K562 (cell line): ENCODE data around the gene WDR3. TPM values are rescaled to one million over a fixed set of nuclear protein-coding genes. Genes with fewer than 3 reads are reported as not detected.
A peak's percentile ranks its signal among the peaks of the same experiment; 100 is the strongest.

Source experiments
- ATAC-seq: fragments of 200-7000 bp; cut with Tn5 transposase; 3 replicates; pipeline ENCODE4 v1.9.1; 2020; ENCODE audit warnings: moderate library complexity
- BruUV-seq: library from RNA; stranded (reverse); fragments of 400-500 nt; replicated peaks from 2 replicates; lab custom pipeline; 2021; lab: Mats Ljungman, UMichigan
- CTCF ChIA-PET: fragments of 300-600 bp; formaldehyde crosslinking; extraction: SDS; loops from one replicate; lab custom pipeline; 2021; ENCODE audit warnings: low intra/inter-chr PET ratio; lab: Yijun Ruan, JAX
- POLR2A ChIA-PET: fragments of 300-600, 350-650 bp; sonication (Branson Sonifier 250); formaldehyde crosslinking; extraction: SDS; loops from one replicate; lab custom pipeline; 2021; ENCODE audit warnings: antibody characterized with exemption, inconsistent platforms; lab: Yijun Ruan, JAX
- DNase-seq, 4 experiments: peaks; one replicate each; pipeline versions ENCODE4 v3.0.0 to v3.0.0-alpha.2; 2011 to 2018; ENCODE audit warnings: low spot score in 3 of 4, mixed read lengths in 3 of 4; ENCODE audit errors: extremely low read depth in 1 of 4
- FAIRE-seq: peaks from 2 replicates; lab custom pipeline; 2011; peaks lifted over from hg19 to GRCh38; lab: Jason Lieb, UNC
- H2AFZ ChIP-seq: 2 replicates; pipeline ENCODE4 v1.6.0; 2011; ENCODE audit warnings: low read depth, low read length, control low read depth, inconsistent platforms
- H3K27ac ChIP-seq: fragments of 200-600 bp; 3 replicates; pipeline ENCODE4 v1.8.0; 2011; ENCODE audit warnings: low read depth, mild to moderate bottlenecking, control low read depth, inconsistent platforms, low read length, moderate library complexity, mixed read lengths; ENCODE audit errors: extremely low read depth
- H3K27me3 ChIP-seq, 2 experiments: fragments of 300-600 bp in 1 of 2; 2 replicates in 1 of 2; 3 replicates in 1 of 2; pipeline versions ENCODE4 v1.6.0 to v1.8.0; 2011; ENCODE audit warnings: inconsistent platforms in 2 of 2, low read length in 2 of 2, mild to moderate bottlenecking in 1 of 2, mixed read lengths in 1 of 2, moderate library complexity in 1 of 2; ENCODE audit not compliant: control insufficient read depth in 2 of 2, insufficient read depth in 2 of 2
- H3K36me3 ChIP-seq: fragments of 300-600 bp; 3 replicates; pipeline ENCODE4 v1.8.0; 2011; ENCODE audit warnings: mild to moderate bottlenecking, low read length, inconsistent platforms; ENCODE audit not compliant: control insufficient read depth, insufficient read depth
- H3K4me1 ChIP-seq, 2 experiments: fragments of 200-600 bp in 1 of 2; replicated peaks in 1 of 2; 2 replicates in 1 of 2; 3 replicates in 1 of 2; pipeline versions ENCODE4 v1.5.1 to v1.8.0; 2011; ENCODE audit warnings: inconsistent platforms in 2 of 2, low read length in 2 of 2, mild to moderate bottlenecking in 1 of 2, mixed read lengths in 1 of 2, moderate library complexity in 1 of 2; ENCODE audit not compliant: control insufficient read depth in 2 of 2, insufficient read depth in 2 of 2
- H3K4me2 ChIP-seq: 2 replicates; pipeline ENCODE4 v1.6.1; 2011; ENCODE audit warnings: low read length, control low read depth, inconsistent platforms, mixed read lengths; ENCODE audit not compliant: insufficient read depth
- H3K4me3 ChIP-seq: fragments of 200-600 bp; sonication (generic), shearing (Covaris generic); 2 replicates; pipeline ENCODE4 v1.5.1; 2016; ENCODE audit warnings: control low read depth, inconsistent platforms
- H3K79me2 ChIP-seq: fragments of 200-600 bp; 3 replicates; pipeline ENCODE4 v1.8.0; 2011; ENCODE audit warnings: low read length, inconsistent platforms; ENCODE audit not compliant: control insufficient read depth, insufficient read depth
- H3K9ac ChIP-seq, 2 experiments: 2 replicates each; pipeline versions ENCODE4 v1.6.0 to v1.6.1; 2011; ENCODE audit warnings: low read depth in 2 of 2, low read length in 2 of 2, control low read depth in 1 of 2, inconsistent platforms in 1 of 2, mild to moderate bottlenecking in 1 of 2, mixed read lengths in 1 of 2; ENCODE audit not compliant: insufficient read depth in 1 of 2
- H3K9me1 ChIP-seq: one replicate; pipeline ENCODE4 v1.6.0; 2011; ENCODE audit warnings: inconsistent platforms, mild to moderate bottlenecking, low read length, moderate library complexity; ENCODE audit not compliant: control insufficient read depth, insufficient read depth
- H3K9me3 ChIP-seq: replicated peaks from 2 replicates; pipeline ENCODE4 v1.5.1; 2011; ENCODE audit warnings: low read depth, low read length, inconsistent platforms; ENCODE audit not compliant: control insufficient read depth, insufficient read depth
- H4K20me1 ChIP-seq: replicated peaks from 2 replicates; pipeline ENCODE4 v1.6.1; 2011; ENCODE audit warnings: low read length, inconsistent platforms, mixed read lengths; ENCODE audit not compliant: control insufficient read depth, insufficient read depth
- CAMTA2 ChIP-seq: fragments of 250-450 bp; sonication (Bioruptor Pico); conservative IDR thresholded peaks from 2 replicates; pipeline ENCODE4 v1.5.1; 2022
- CBFB ChIP-seq: sonication (generic); formaldehyde crosslinking; IDR thresholded peaks from 2 replicates; pipeline ENCODE4 v1.4.0; 2020; ENCODE audit warnings: mild to moderate bottlenecking, missing genetic modification reagents
- CXXC5 ChIP-seq: fragments of 250-450 bp; sonication (Bioruptor Pico); IDR thresholded peaks from 2 replicates; pipeline ENCODE4 v1.8.0; 2022; ENCODE audit warnings: inconsistent platforms, mild to moderate bottlenecking, moderate library complexity
- GMEB1 ChIP-seq: fragments of 250-450 bp; sonication (Bioruptor Pico); IDR thresholded peaks from 2 replicates; pipeline ENCODE4 v1.4.0; 2020; ENCODE audit warnings: mild to moderate bottlenecking
- KLF1 ChIP-seq: fragments of 450-650 bp; IDR thresholded peaks from 2 replicates; pipeline ENCODE4 v1.6.1; 2016; ENCODE audit warnings: missing genetic modification characterization, missing compliant biosample characterization
- NCOA2 ChIP-seq, 2 experiments: fragments of 450-650 bp; IDR thresholded peaks; 2 replicates each; pipeline ENCODE4 v1.6.1; 2018; ENCODE audit warnings: mild to moderate bottlenecking in 2 of 2, moderate library complexity in 1 of 2; ENCODE audit not compliant: partially characterized antibody in 2 of 2
- RBM14 ChIP-seq: fragments of 200-400 bp; formaldehyde crosslinking; IDR thresholded peaks from 2 replicates; pipeline ENCODE4 v1.6.1; 2018; ENCODE audit warnings: low read depth, mild to moderate bottlenecking, low read length, moderate library complexity, borderline replicate concordance; ENCODE audit not compliant: insufficient read depth
- SMAD2 ChIP-seq: fragments of 150-350 bp; IDR thresholded peaks from 2 replicates; pipeline ENCODE4 v1.6.1; 2014; ENCODE audit warnings: low read depth, mild to moderate bottlenecking, low read length
- SMC3 ChIP-seq: conservative IDR thresholded peaks from 2 replicates; pipeline ENCODE4 v1.6.1; 2011; ENCODE audit warnings: low read depth, low read length, improper control_type of control experiment; ENCODE audit not compliant: insufficient read depth
- SNRNP70 ChIP-seq: fragments of 200-400 bp; formaldehyde crosslinking; optimal IDR thresholded peaks from 2 replicates; pipeline ENCODE3; 2017; ENCODE audit warnings: low read depth, low read length
- SRSF7 ChIP-seq: fragments of 200-400 bp; formaldehyde crosslinking; optimal IDR thresholded peaks from 2 replicates; pipeline ENCODE3; 2017; ENCODE audit warnings: mild to moderate bottlenecking, low read depth, low read length
- XRCC4 ChIP-seq: IDR thresholded peaks from one replicate; pipeline ENCODE4 v1.6.1; 2011; ENCODE audit not compliant: insufficient read depth, insufficient read length; ENCODE audit errors: extremely low read depth
- ZBTB17 ChIP-seq: fragments of 450-650 bp; formaldehyde crosslinking; IDR thresholded peaks from 2 replicates; pipeline ENCODE4 v1.4.0; 2020; ENCODE audit warnings: mild to moderate bottlenecking
- ZNF165 ChIP-seq: fragments of 250-450 bp; sonication (Bioruptor Pico); IDR thresholded peaks from 2 replicates; pipeline ENCODE4 v1.4.0; 2020; ENCODE audit warnings: borderline replicate concordance
- ZNF217 ChIP-seq: sonication (generic); formaldehyde crosslinking; IDR thresholded peaks from 2 replicates; pipeline ENCODE4 v1.8.0; 2022; ENCODE audit warnings: mild to moderate bottlenecking, missing genetic modification reagents
- WGBS: fragments of 100-300 bp; shearing (Covaris generic); methylation state at CpG from one replicate; pipeline ENCODE4 v1.1.6; 2016; ENCODE audit warnings: low coverage, mixed read lengths; ENCODE audit not compliant: insufficient coverage; ENCODE audit errors: missing lambda C conversion rate; 5-methylcytosine and 5-hydroxymethylcytosine counted together
- in situ Hi-C: fragments of 300-500 bp; cut with MboI; formaldehyde crosslinking; loops from 4 replicates; pipeline ENCODE4 v1.15.0; 2018; ENCODE audit warnings: inconsistent platforms, mixed read lengths
- intact Hi-C: fragments of 100-400 bp; cut with micrococcal nuclease; formaldehyde crosslinking; loops from 2 replicates; pipeline ENCODE4 v1.14.2; 2022
- polyA plus RNA-seq, 8 experiments: library from polyadenylated mRNA; depleted of rRNA in 4 of 8; stranded (reverse) in 5 of 8; unstranded in 3 of 8; fragments of >200 nt; fragmentation: Nextera tagmentation in 2 of 8; fragmentation: Illumina TruSeq in 1 of 8; extraction: Ambion mirVana in 2 of 8; extraction: Trizol in 1 of 8; gene quantifications; 2 replicates each; pipeline versions ENCODE4 v1.2.1 to v1.2.3, GENCODE V29; 2011 to 2014; ENCODE audit warnings: inconsistent platforms in 1 of 8, missing spikeins in 1 of 8
- total RNA-seq, 7 experiments: library from RNA; depleted of rRNA in 6 of 7; stranded (reverse); fragments of >200 nt in 6 of 7; fragmentation: Illumina TruSeq in 2 of 7; extraction: Trizol in 2 of 7; gene quantifications; 2 replicates each; pipeline versions ENCODE4 v1.2.1 to v1.2.3, GENCODE V29; 2011 to 2021; ENCODE audit warnings: low replicate concordance in 1 of 7

The WDR3 gene
- total and polyA plus RNA-seq, 9 of the 15 experiments (the other 6 are each of a cell fraction or from before 2014, with no cell fraction given) = 40.6 to 122 (median 76.5) TPM

DNA sequence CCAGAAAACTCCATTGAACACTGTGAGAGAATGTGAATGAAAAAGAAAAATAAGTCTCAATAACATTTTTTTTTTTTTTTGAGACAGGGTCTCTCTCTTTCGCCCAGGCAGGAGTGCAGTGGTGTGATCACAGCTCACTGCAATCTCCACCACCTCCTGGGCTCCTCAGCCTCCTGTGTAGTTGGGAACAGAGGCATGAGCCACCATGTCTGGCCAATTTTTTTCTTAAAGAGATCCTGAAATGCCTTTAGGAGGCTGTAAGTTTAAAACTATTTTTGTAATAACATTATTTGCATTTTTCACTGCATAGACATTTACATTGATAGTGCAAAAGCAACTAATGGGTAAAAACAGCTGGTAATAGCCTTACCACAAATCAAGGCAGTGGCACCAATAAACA, 35.5 kb upstream of the WDR3 start:
- Histone ChIP-seq H3K27me3 (no peaks in the 10 kb centered on the region), H4K20me1 (no peaks in the 10 kb centered on the region), H3K27ac (no peak overlapping the region), H3K9me3 (no peaks in the 10 kb centered on the region), H3K9ac (no peak overlapping the region), H3K79me2 (no peaks in the 10 kb centered on the region), H2AFZ (no peak overlapping the region), H3K36me3 (peaks cover 34% of the 10 kb centered on the region), H3K4me3 (no peak overlapping the region), H3K4me1 (no peaks in the 10 kb centered on the region), H3K9me1 (no peaks in the 10 kb centered on the region), H3K4me2 (no peak overlapping the region)
- in situ Hi-C loops (no loop called here), intact Hi-C loops (loop anchor here (10.0 kb wide), 2 partner anchors 199 to 829 kb away; partner anchors contain the start of gene TTF2)
- no TSS peak for BruUV-seq
- ATAC-seq = no peak
- ChIA-PET CTCF (interaction anchor here (0.6 kb wide), 1 partner anchor 1541 kb away, joined by 3 read pairs; no protein-coding TSS in a partner anchor), POLR2A (interaction anchor here (0.6 kb wide), 1 partner anchor 14 kb away, joined by 3 read pairs; no protein-coding TSS in a partner anchor)
- 67% methylated on average over 1 of the region's 1 CpG for WGBS
- FAIRE-seq = no peak
- DNase-seq = no peak
- TF ChIP-seq KLF1 (tag) = no peak

GRCh38 chr1:117895482-117896114, 33.9 kb upstream of the WDR3 start:
- FAIRE-seq = peak; percentile 84
- peak; percentile 53 to 83 (median 54) for DNase-seq
- peak; percentile 79 for ATAC-seq
- Histone ChIP-seq H3K4me3 (no peak overlapping the region), H3K27me3 (no peaks in the 10 kb centered on the region), H3K79me2 (no peaks in the 10 kb centered on the region), H3K27ac (no peak overlapping the region), H3K9ac (no peak overlapping the region), H2AFZ (no peak overlapping the region), H3K4me1 (no peaks in the 10 kb centered on the region), H3K9me3 (no peaks in the 10 kb centered on the region), H3K9me1 (no peaks in the 10 kb centered on the region), H4K20me1 (no peaks in the 10 kb centered on the region), H3K4me2 (no peak overlapping the region), H3K36me3 (peaks cover 34% of the 10 kb centered on the region)
- intact Hi-C loops = loop anchor here (1.0 to 10.0 kb wide), 6 partner anchors 52 to 831 kb away; partner anchors contain the start of gene TTF2
- in situ Hi-C loops = no loop called here
- POLR2A ChIA-PET = interaction anchor here (0.6 to 4.6 kb wide), 4 partner anchors 11 to 497 kb away, joined by 3 to 22 read pairs (median 3); partner anchors contain the start of gene GDAP2
- CTCF ChIA-PET = interaction anchor here (0.6 to 3.0 kb wide), 5 partner anchors 80 to 1685 kb away, joined by 3 to 12 read pairs (median 3); no protein-coding TSS in a partner anchor
- 6% methylated on average over 4 of the region's 4 CpGs for WGBS
- no TSS peak for BruUV-seq
- TF ChIP-seq RBM14 = no peak
- TF ChIP-seq CXXC5 (CRISPR knock-in tag) = no peak
- no peak for TF ChIP-seq SMAD2
- TF ChIP-seq GMEB1 = no peak
- TF ChIP-seq SNRNP70 = no peak
- no peak for TF ChIP-seq XRCC4
- no peak for TF ChIP-seq SRSF7
- no peak for TF ChIP-seq ZNF217 (CRISPR knock-in tag)
- TF ChIP-seq ZNF165 (CRISPR knock-in tag) = no peak
- TF ChIP-seq SMC3 = peak; percentile 64
- TF ChIP-seq ZBTB17 (CRISPR knock-in tag) = no peak
- TF ChIP-seq CBFB (CRISPR knock-in tag) = no peak
- TF ChIP-seq CAMTA2 = no peak
- TF ChIP-seq NCOA2 (IDR thresholded peaks at IDR 0.05; ENCODE audit: partially characterized antibody in 2 of 2) = no peak
